Astrocyte of the cerebellum (primary cell): ENCODE measurements around the gene LTBP2.

ENCODE experiments used
- DNase-seq: peaks from one replicate; pipeline ENCODE4 v3.0.0-alpha.2; 2011; ENCODE audit warnings: low read depth
- H3K4me3 ChIP-seq: 2 replicates; pipeline ENCODE4 v1.5.1; 2011; ENCODE audit warnings: mild to moderate bottlenecking, low read depth, low read length, moderate library complexity
- in situ Hi-C: cut with HindIII; loops from 2 replicates; pipeline ENCODE4 v1.10.0; 2017; ENCODE audit warnings: low sequenced_read_pairs
- TF ChIP-seq, protein P1 (sequence below): IDR thresholded peaks from 2 replicates; pipeline ENCODE4 v1.5.1; 2012; ENCODE audit warnings: low read length, low read depth, moderate library complexity, mild to moderate bottlenecking; ENCODE audit errors: missing control alignments

The LTBP2 gene

DNA sequence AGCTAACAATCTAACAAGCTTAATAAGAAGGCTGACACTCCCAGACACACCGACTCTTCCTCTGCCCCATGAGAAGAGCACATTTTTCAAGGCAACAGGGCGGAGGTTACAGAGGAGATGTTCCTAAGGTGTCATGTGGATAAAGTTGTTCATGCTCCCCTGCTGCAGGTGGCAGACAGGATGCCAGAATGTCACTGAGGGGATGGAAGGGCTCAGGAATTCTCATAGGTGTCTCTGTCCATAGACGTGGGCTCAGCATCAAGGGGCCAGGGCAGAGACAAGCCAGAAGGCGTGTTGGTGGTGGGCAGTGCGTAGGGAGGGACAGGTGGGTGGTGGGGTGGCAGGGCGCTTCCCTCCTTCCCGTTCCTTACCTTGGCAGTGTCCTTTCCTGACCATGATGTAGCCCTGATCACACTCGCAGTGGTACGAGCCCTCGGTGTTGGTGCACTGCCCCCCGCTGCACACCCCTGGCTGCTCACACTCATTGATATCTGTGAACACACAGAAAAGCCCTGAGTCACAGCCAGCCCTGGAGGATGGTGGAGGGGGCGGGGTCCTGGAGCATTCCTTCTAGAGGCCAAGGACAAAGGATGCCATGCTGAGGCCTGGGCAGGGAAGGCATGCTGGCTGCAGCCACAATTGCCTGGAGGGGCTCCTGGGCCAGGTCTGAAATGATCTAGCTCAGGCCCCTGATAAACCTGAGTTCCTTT, 95.4 kb downstream of the LTBP2 start:
- no peak overlapping the region for H3K4me3 ChIP-seq
- no peak for DNase-seq
- in situ Hi-C loops, result loop anchor here (5.0 kb wide), 1 partner anchor 46 kb away; no protein-coding TSS in a partner anchor
- TF ChIP-seq, protein P1, sequence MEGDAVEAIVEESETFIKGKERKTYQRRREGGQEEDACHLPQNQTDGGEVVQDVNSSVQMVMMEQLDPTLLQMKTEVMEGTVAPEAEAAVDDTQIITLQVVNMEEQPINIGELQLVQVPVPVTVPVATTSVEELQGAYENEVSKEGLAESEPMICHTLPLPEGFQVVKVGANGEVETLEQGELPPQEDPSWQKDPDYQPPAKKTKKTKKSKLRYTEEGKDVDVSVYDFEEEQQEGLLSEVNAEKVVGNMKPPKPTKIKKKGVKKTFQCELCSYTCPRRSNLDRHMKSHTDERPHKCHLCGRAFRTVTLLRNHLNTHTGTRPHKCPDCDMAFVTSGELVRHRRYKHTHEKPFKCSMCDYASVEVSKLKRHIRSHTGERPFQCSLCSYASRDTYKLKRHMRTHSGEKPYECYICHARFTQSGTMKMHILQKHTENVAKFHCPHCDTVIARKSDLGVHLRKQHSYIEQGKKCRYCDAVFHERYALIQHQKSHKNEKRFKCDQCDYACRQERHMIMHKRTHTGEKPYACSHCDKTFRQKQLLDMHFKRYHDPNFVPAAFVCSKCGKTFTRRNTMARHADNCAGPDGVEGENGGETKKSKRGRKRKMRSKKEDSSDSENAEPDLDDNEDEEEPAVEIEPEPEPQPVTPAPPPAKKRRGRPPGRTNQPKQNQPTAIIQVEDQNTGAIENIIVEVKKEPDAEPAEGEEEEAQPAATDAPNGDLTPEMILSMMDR, result no peak

DNA sequence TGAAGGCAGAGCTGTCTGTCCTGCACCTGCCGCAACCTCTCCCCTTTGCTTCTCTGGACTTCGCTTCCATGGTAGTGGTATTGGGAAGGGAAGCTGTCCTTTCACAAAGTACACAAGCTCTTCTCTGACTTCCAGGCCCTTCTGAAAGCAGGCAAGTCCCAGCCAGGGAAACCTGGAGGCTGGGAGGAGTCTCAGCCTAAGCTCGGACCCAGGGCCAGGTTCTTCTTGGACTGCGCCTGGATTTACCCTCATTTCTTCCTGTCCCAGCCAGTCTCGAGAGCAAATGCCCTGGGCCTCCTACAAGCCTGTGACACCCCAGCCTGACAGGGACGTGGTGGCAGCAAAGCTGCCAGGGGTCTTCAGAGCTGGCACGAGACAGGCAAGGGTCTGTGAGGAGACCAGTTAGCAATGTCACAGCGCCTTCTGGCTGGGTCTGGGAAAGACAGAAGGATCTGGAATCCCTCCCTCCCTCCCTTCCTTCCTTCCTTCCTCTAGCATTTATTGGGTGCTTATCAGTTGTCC, 96.1 kb downstream of the LTBP2 start:
- H3K4me3 ChIP-seq, result no peak overlapping the region
- TF ChIP-seq, protein P1, result no peak
- in situ Hi-C loops, result loop anchor here (5.0 kb wide), 1 partner anchor 46 kb away; no protein-coding TSS in a partner anchor
- no peak for DNase-seq

DNA sequence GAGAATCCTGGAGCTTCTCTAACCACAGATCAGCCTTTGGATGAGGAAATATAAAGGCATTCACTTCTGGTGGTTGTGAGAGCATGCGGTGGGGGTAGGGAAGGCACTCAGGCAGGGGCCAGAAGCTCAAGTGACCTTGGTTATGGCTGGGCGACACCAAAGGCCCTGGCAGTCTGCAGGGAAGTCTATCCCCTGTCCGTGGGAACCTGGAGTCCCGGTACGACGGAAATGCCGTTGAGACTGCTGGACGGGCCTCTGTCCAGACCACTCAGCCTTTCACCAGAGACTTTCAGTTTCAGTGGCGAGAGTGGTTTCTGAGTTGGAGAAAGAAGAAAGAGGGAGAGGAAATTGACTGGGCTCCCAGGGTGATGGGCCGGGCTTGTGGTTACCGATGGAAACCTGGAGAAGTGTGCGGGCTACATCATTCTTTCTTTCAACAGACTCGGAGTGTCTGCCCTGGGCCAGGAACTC, 97.5 kb downstream of the LTBP2 start:
- no peak overlapping the region for H3K4me3 ChIP-seq

DNA sequence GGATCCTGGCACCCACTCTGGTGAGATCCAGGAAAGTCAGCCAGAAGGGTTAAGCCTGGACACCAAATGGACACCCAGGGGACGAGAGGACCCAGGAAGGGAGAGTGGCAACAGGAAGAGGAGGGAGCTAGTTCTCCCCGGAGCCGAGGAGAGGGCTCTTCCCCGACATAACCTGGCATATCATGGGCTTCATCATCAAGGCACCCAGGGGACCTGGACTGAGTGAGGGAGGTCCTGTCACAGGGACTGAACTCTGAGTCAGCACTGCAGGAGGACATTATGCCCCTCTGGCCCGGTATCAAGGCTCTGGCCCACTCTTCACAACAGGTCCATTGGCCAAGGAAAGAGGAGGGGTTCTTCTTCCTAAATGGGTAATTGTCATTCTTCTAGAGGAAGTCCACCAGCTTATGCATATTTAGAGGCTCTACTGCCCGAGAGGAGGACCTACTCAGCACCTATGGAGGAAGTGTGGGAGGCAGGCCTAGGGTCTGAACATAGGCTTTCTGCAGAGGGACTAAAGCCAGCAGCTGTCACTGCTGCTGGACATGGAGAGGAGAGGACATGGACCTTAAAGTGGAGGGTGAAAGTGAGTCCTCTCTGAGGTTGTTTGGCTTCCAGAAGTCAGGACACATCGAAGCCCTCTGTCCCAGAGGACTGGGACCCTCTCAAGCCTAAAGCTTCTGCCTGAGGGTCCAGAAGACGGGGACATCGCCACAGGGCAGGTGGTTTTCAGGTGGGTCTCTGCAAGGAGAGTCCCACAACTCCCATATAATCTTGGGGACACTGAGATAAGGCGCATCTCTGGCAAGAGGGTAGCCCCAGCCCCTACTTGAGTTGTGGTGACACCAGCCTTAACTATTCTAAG, 99.8 kb downstream of the LTBP2 start:
- no peak overlapping the region for H3K4me3 ChIP-seq
- DNase-seq, result no peak
- in situ Hi-C loops, result no loop called here
- TF ChIP-seq, protein P1, result no peak

More for the DNA sequence above, 97.5 kb downstream of the LTBP2 start:
- TF ChIP-seq, protein P1, result no peak
- DNase-seq, result peak; percentile 97
- in situ Hi-C loops, result no loop called here

DNA sequence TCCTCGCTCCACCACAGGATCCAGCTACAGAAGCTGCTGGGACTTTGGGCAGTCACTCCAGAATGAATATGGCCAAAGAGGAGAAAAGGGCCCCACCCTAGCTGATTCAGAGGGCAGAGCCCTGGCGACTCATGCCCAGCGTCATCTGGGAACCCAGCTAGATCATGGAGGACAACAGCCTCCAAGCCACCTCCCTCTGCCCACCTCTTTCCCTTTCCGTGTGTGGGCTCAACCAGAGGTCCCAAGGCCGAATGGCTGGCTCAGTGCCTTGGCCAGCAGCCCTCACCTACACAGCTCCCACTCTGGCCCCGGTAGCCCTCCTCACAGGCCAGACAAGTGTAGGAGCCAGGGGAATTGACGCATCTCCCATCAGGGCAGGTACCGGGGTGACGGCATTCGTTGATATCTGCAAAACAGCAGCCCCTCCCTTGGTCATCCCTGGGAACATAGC, 101.1 kb downstream of the LTBP2 start:
- DNase-seq, result no peak
- TF ChIP-seq, protein P1, result no peak
- no peak overlapping the region for H3K4me3 ChIP-seq
- in situ Hi-C loops, result no loop called here

DNA sequence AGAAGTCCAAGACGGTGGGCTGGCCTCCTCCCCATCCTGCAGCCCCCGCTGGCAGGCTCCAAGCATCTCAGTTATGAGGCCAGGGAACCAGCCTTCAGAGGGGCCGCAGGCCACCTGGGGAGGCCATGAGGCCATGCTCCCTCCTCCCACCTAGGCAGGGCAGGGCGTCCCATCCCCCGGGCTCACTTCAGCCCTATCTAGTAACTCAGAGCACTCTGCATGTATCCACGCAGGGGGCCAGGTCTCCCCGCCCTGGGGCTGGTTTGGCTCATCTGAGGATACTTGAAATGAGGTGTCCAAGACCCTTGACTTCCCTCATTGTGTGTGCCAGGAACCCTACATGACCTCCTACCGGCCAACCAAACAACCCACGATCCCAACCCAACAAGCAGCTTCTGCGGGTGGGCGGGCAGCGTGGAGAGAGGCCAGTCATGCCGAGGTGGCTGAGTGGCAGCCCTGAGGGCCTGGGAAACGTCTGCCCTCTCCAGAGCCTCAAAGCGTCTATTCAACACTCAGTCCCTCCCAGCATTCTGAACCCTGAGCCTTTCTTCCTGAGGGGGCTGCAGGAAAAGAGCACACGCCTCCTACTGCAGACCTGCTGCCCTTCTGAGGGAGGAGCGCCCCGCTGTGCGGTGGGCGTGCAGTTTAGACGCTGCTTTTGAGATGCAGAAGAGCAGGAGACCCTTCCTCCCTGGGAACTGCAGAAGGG, 101.7 kb downstream of the LTBP2 start:
- no peak overlapping the region for H3K4me3 ChIP-seq
- in situ Hi-C loops, result no loop called here
- no peak for DNase-seq
- TF ChIP-seq, protein P1, result no peak
